Keratinocyte (primary cell): ENCODE measurements around the gene TCP10L. TPM values are rescaled to one million over a fixed set of nuclear protein-coding genes. Genes with fewer than 3 reads are reported as not detected.

Experiments used
- DNase-seq: peaks from one replicate; pipeline ENCODE4 v3.0.0-alpha.2; 2011; ENCODE audit warnings: low read depth, missing footprints, low spot score
- FAIRE-seq: peaks from 2 replicates; lab custom pipeline; 2011; peaks lifted over from hg19 to GRCh38; lab: Jason Lieb, UNC
- H2AFZ ChIP-seq: 2 replicates; pipeline ENCODE4 v1.6.0; 2012; ENCODE audit warnings: low read length, control low read depth, inconsistent platforms; ENCODE audit not compliant: control insufficient read depth
- H3K27ac ChIP-seq: 2 replicates; pipeline ENCODE4 v1.5.1; 2011; ENCODE audit warnings: low read length; ENCODE audit not compliant: control insufficient read depth, insufficient read depth
- H3K27me3 ChIP-seq: 3 replicates; pipeline ENCODE4 v1.6.0; 2011; ENCODE audit warnings: low read length; ENCODE audit not compliant: control insufficient read depth, insufficient read depth; ENCODE audit errors: extremely low read depth
- H3K36me3 ChIP-seq, 2 experiments: 2 replicates in 1 of 2; 3 replicates in 1 of 2; pipeline ENCODE4 v1.5.1; 2011; ENCODE audit warnings: low read length in 2 of 2, mild to moderate bottlenecking in 1 of 2; ENCODE audit not compliant: control insufficient read depth in 2 of 2, insufficient read depth in 2 of 2; ENCODE audit errors: extremely low read depth in 1 of 2
- H3K4me1 ChIP-seq: 3 replicates; pipeline ENCODE4 v1.5.1; 2011; ENCODE audit warnings: low read length; ENCODE audit not compliant: control insufficient read depth, insufficient read depth; ENCODE audit errors: extremely low read depth
- H3K4me2 ChIP-seq: 3 replicates; pipeline ENCODE4 v1.6.0; 2011; ENCODE audit warnings: low read depth, low read length; ENCODE audit not compliant: control insufficient read depth, insufficient read depth; ENCODE audit errors: extremely low read depth
- H3K4me3 ChIP-seq, 3 experiments: fragments of 200-600 bp in 1 of 3; sonication (generic) in 1 of 3; 2 replicates in 2 of 3; 3 replicates in 1 of 3; pipeline ENCODE4 v1.5.1; 2011 to 2016; ENCODE audit warnings: low read length in 3 of 3, mild to moderate bottlenecking in 3 of 3, control low read depth in 2 of 3, inconsistent platforms in 1 of 3, low read depth in 1 of 3, mixed read lengths in 1 of 3, mixed run types in 1 of 3, moderate library complexity in 1 of 3; ENCODE audit not compliant: control insufficient read depth in 2 of 3, insufficient read depth in 2 of 3; ENCODE audit errors: extremely low read depth in 1 of 3
- H3K79me2 ChIP-seq: 2 replicates; pipeline ENCODE4 v1.6.0; 2012; ENCODE audit warnings: low read length; ENCODE audit not compliant: control insufficient read depth, insufficient read depth
- H3K9ac ChIP-seq: 3 replicates; pipeline ENCODE4 v1.6.0; 2011; ENCODE audit warnings: low read length; ENCODE audit not compliant: control insufficient read depth, insufficient read depth; ENCODE audit errors: extremely low read depth
- H3K9me1 ChIP-seq: 3 replicates; pipeline ENCODE4 v1.6.0; 2011; ENCODE audit warnings: low read length; ENCODE audit not compliant: control insufficient read depth, insufficient read depth; ENCODE audit errors: extremely low read depth
- H3K9me3 ChIP-seq: 2 replicates; pipeline ENCODE4 v1.5.1; 2012; ENCODE audit warnings: low read depth, low read length; ENCODE audit not compliant: control insufficient read depth
- H4K20me1 ChIP-seq: 3 replicates; pipeline ENCODE4 v1.6.0; 2011; ENCODE audit warnings: low read length; ENCODE audit not compliant: control insufficient read depth, insufficient read depth; ENCODE audit errors: extremely low read depth
- CTCF ChIP-seq, 3 experiments: IDR thresholded peaks in 1 of 3; conservative IDR thresholded peaks in 1 of 3; optimal IDR thresholded peaks in 1 of 3; 2 replicates in 2 of 3; 3 replicates in 1 of 3; pipeline versions ENCODE3 to v1.5.1; 2011; ENCODE audit warnings: low read length in 3 of 3, mild to moderate bottlenecking in 3 of 3, moderate library complexity in 2 of 3, control low read depth in 1 of 3, inconsistent platforms in 1 of 3; ENCODE audit not compliant: insufficient read depth in 2 of 3; ENCODE audit errors: extremely low read depth in 1 of 3
- EZH2 ChIP-seq: IDR thresholded peaks from one replicate; pipeline ENCODE4 v1.6.1; 2012; ENCODE audit warnings: inconsistent platforms, mild to moderate bottlenecking, low read length, moderate library complexity
- dilution Hi-C: fragments of 300-500 bp; cut with MboI; formaldehyde crosslinking; loops from one replicate; pipeline ENCODE4 v1.7.0; 2020; ENCODE audit warnings: low sequenced_read_pairs; ENCODE audit not compliant: extremely low pct_ligation_motif_present
- polyA plus RNA-seq, 5 experiments: library from polyadenylated mRNA; depleted of rRNA in 3 of 5; stranded (reverse) in 3 of 5; stranded (forward) in 1 of 5; unstranded in 1 of 5; fragments of >200 nt; gene quantifications; 1 replicate in 1 of 5; 2 replicates in 3 of 5; 3 replicates in 1 of 5; pipeline versions ENCODE4 v1.2.1 to v1.2.3, GENCODE V29; 2011 to 2012; ENCODE audit warnings: missing spikeins in 2 of 5, low read depth in 1 of 5, low replicate concordance in 1 of 5

TCP10L gene
- polyA plus RNA-seq, 1 donor (not counting 4 experiments of a cell fraction or from before 2014, with no cell fraction given) = 0.25 TPM

DNA sequence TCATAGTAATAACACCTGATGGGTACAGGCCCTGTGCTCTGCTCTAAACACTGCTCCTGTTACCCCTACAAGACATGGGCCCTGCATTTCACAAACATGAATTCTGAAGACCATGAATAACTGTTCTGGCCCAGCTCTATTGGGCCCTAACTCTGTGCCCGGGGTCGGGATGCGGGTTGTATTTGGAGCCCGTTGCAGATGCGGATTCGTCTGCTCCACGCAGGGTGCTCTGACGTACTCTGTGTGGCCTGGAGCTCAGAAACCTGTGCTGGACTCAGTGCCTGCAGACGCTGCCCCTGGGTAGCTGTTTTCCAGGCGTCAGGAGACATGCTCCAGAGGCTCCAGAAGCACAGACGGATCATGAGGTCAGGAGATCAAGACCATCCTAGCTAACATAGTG lies 10.1 kb upstream of the TCP10L start:
- Histone ChIP-seq H3K4me1 (peaks cover 24% of the 10 kb centered on the region), H3K36me3 (peaks cover 5 to 7% of the 10 kb centered on the region in 2 experiments), H3K79me2 (no peaks in the 10 kb centered on the region), H3K9ac (no peak overlapping the region), H3K4me3 (no peak overlapping the region), H3K9me3 (no peaks in the 10 kb centered on the region), H2AFZ (no peak overlapping the region), H3K27me3 (no peaks in the 10 kb centered on the region), H4K20me1 (no peaks in the 10 kb centered on the region), H3K4me2 (no peak overlapping the region), H3K27ac (no peak overlapping the region), H3K9me1 (no peaks in the 10 kb centered on the region)
- DNase-seq = no peak
- FAIRE-seq = no peak
- dilution Hi-C loops = no loop called here
- no peak for TF ChIP-seq CTCF (optimal IDR thresholded peaks at IDR 0.05 in 1 of 3, IDR thresholded peaks at IDR 0.05 in 1 of 3, conservative IDR thresholded peaks at IDR 0.05 in 1 of 3; ENCODE audit: extremely low read depth in 1 of 3, insufficient read depth in 2 of 3, low read length in 3 of 3)
- no peak for TF ChIP-seq EZH2

GRCh38 chr21:32593690-32594089 lies 8.4 kb upstream of the TCP10L start:
- H3K27ac ChIP-seq = no peak overlapping the region
- no peaks in the 10 kb centered on the region for H4K20me1 ChIP-seq
- no peak overlapping the region for H3K9ac ChIP-seq
- H3K9me3 ChIP-seq = no peaks in the 10 kb centered on the region
- TF ChIP-seq EZH2 (no peak), CTCF (optimal IDR thresholded peaks at IDR 0.05 in 1 of 3, IDR thresholded peaks at IDR 0.05 in 1 of 3, conservative IDR thresholded peaks at IDR 0.05 in 1 of 3; ENCODE audit: extremely low read depth in 1 of 3, insufficient read depth in 2 of 3, low read length in 3 of 3) (no peak)
- dilution Hi-C loops = no loop called here
- H3K27me3 ChIP-seq = no peaks in the 10 kb centered on the region
- no peak for DNase-seq
- no peak overlapping the region for H2AFZ ChIP-seq
- no peaks in the 10 kb centered on the region for H3K79me2 ChIP-seq
- H3K4me3 ChIP-seq = no peak overlapping the region
- H3K4me2 ChIP-seq = no peak overlapping the region
- H3K4me1 ChIP-seq = peaks cover 12% of the 10 kb centered on the region
- no peaks in the 10 kb centered on the region for H3K36me3 ChIP-seq
- H3K9me1 ChIP-seq = no peaks in the 10 kb centered on the region
- no peak for FAIRE-seq
